Thoracic aorta (tissue), 2 donors: ENCODE measurements around the gene PRKCD. TPM values are rescaled to one million over a fixed set of nuclear protein-coding genes. Genes with fewer than 3 reads are reported as not detected.

Experiments used
- ATAC-seq: fragments of 150-250 bp; one replicate; pipeline ENCODE4 v1.8.0; 2017; ENCODE audit warnings: low read depth; ENCODE audit not compliant: insufficient number of reproducible peaks, low FRiP score
- DNase-seq: peaks from one replicate; pipeline ENCODE4 v3.0.0-alpha.2; 2020; ENCODE audit warnings: low spot score
- H3K27ac ChIP-seq, 2 donors: fragments of 200-600 bp; sonication (generic); 1 replicate in 1 of 2; 2 replicates in 1 of 2; pipeline ENCODE4 v1.5.1; 2016; ENCODE audit warnings: mild to moderate bottlenecking in 2 of 2, moderate library complexity in 2 of 2
- H3K27me3 ChIP-seq: fragments of 200-600 bp; sonication (generic); replicated peaks from 2 replicates; pipeline ENCODE4 v1.6.0; 2016; ENCODE audit warnings: mild to moderate bottlenecking; ENCODE audit not compliant: insufficient read depth
- H3K36me3 ChIP-seq: fragments of 200-600 bp; sonication (generic); one replicate; pipeline ENCODE4 v1.5.1; 2016
- H3K4me1 ChIP-seq, 2 donors: fragments of 200-600 bp; sonication (generic); 1 replicate in 1 of 2; 2 replicates in 1 of 2; pipeline versions ENCODE4 v1.5.1 to v1.6.0; 2016; ENCODE audit warnings: low read depth in 2 of 2, mild to moderate bottlenecking in 1 of 2; ENCODE audit not compliant: control insufficient read depth in 1 of 2
- H3K4me3 ChIP-seq: fragments of 200-600 bp; sonication (generic); 2 replicates; pipeline ENCODE4 v1.5.1; 2016; ENCODE audit warnings: mild to moderate bottlenecking
- H3K9me3 ChIP-seq: fragments of 200-600 bp; sonication (generic); 2 replicates; pipeline ENCODE4 v1.5.1; 2016
- total RNA-seq, 2 donors: library from RNA; depleted of rRNA; stranded (reverse); fragments of >200 nt; gene quantifications; one replicate each; pipeline versions ENCODE4 v1.1.0 to v1.2.3, GENCODE V29; 2016
- TF ChIP-seq, protein P1 (sequence below): fragments of 200-600 bp; sonication (generic); IDR thresholded peaks from one replicate; pipeline ENCODE4 v1.5.1; 2019; ENCODE audit warnings: antibody characterized with exemption

PRKCD gene
- total RNA-seq, 2 donors from 2014 or later, result 17.5 to 20.2 TPM

DNA sequence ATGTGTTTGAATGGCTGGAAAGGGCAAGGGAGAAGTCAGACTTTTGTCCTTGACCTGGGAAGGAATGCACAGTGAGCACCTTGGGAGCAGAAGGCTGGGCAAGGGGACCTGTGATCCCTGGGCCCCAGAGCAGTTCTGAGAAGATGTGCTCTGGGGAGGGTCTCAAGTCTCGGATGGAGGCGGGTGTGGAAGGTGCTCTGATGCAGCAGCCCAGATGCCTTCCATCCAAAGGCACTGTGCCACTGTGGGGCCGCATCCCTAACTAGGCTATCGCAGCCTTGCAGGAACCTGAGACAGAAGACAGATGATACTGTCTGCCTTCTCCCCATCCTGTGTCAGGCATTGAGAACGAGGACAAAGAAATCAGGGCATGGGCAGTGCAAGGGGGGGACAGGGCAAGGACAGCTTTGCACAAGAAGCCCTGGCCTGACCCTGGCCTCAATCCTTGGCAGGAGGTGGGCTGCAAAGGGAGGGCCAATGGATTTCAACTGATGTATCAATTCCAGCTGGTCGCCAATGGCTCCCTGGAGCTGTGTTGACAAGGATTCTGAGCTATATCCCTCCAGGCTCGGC lies 14.6 kb upstream of the PRKCD start:
- no peaks in the 10 kb centered on the region for H3K9me3 ChIP-seq
- ATAC-seq, result no peak

DNA sequence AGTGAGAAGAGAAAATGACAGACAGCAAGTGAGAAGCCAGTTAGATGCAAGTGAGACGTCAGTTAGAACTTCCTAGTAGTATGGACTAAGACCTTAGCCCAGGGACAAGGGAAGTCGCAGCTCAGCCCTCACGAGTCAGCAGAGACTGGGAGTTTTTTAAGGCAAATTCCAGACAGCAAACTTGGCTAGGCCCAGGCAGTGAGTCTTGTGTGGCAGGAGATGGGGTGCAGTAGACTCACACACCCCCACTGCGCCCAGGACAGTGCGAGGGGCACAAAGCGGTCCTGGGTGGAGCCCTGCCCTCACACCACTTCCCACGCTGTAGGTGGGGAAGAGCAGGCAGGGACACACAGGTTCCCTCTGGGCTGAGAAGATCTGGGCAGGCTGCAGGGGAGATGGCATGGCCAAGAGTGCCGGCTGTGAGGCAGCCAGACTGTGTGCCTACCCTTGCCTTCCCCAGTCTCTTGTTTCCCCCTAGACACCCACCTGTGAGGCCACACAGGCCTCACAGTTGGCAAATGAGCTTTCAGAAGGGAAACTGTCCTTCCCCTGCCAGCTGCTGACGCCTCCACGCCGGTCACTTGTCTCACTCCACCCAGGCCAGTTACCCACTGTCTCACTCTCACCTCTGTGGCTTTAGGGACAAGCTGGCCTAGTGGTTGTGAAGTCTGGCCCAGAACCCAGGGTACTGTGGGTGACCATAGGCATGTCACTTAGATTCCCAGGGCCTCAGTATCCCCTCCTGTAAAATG lies 13.7 kb upstream of the PRKCD start:
- Histone ChIP-seq H3K4me3 (no peak overlapping the region), H3K36me3 (no peaks in the 10 kb centered on the region), H3K9me3 (no peaks in the 10 kb centered on the region), H3K27me3 (no peaks in the 10 kb centered on the region), H3K4me1 (peaks cover 0 to 4% of the 10 kb centered on the region in 2 donors), H3K27ac (no peak overlapping the region)
- TF ChIP-seq, protein P1, sequence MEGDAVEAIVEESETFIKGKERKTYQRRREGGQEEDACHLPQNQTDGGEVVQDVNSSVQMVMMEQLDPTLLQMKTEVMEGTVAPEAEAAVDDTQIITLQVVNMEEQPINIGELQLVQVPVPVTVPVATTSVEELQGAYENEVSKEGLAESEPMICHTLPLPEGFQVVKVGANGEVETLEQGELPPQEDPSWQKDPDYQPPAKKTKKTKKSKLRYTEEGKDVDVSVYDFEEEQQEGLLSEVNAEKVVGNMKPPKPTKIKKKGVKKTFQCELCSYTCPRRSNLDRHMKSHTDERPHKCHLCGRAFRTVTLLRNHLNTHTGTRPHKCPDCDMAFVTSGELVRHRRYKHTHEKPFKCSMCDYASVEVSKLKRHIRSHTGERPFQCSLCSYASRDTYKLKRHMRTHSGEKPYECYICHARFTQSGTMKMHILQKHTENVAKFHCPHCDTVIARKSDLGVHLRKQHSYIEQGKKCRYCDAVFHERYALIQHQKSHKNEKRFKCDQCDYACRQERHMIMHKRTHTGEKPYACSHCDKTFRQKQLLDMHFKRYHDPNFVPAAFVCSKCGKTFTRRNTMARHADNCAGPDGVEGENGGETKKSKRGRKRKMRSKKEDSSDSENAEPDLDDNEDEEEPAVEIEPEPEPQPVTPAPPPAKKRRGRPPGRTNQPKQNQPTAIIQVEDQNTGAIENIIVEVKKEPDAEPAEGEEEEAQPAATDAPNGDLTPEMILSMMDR, result no peak
- ATAC-seq, result no peak
- no peak for DNase-seq

More for the DNA sequence above, 14.6 kb upstream of the PRKCD start:
- DNase-seq, result no peak
- TF ChIP-seq, protein P1, result no peak
- Histone ChIP-seq H3K4me1 (peaks cover 1 to 7% of the 10 kb centered on the region in 2 donors), H3K27me3 (no peaks in the 10 kb centered on the region), H3K27ac (no peak overlapping the region), H3K36me3 (no peaks in the 10 kb centered on the region), H3K4me3 (no peak overlapping the region)

DNA sequence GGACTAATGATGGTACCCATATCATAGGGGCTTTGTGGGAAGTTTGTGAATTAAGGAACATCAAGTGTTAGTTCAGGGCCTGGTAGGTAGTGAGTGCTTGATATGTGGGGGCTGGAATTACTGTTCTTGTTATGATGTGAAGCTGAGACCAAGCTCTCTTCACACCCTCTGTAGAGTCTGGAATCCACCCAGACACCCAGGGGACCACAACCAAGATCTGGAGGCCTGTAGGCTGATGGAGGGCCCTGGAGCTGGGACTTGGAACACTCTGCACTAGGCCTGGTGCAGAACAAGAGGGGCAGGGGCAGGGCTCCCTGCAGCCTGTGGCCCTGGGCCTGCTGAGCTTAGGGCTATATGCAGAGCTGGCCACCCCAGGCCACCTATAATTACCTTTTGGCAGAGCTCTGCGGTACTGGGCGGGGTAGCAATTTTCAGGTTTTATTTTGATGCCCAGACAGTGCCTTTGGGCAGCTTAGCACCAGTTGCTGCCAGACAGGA lies 13.1 kb upstream of the PRKCD start:
- DNase-seq (no peak), ATAC-seq (no peak)
- Histone ChIP-seq H3K4me3 (no peak overlapping the region), H3K4me1 (peaks cover 0 to 4% of the 10 kb centered on the region in 2 donors), H3K27me3 (no peaks in the 10 kb centered on the region), H3K27ac (no peak overlapping the region), H3K36me3 (no peaks in the 10 kb centered on the region), H3K9me3 (no peaks in the 10 kb centered on the region)
- TF ChIP-seq, protein P1, result no peak

DNA sequence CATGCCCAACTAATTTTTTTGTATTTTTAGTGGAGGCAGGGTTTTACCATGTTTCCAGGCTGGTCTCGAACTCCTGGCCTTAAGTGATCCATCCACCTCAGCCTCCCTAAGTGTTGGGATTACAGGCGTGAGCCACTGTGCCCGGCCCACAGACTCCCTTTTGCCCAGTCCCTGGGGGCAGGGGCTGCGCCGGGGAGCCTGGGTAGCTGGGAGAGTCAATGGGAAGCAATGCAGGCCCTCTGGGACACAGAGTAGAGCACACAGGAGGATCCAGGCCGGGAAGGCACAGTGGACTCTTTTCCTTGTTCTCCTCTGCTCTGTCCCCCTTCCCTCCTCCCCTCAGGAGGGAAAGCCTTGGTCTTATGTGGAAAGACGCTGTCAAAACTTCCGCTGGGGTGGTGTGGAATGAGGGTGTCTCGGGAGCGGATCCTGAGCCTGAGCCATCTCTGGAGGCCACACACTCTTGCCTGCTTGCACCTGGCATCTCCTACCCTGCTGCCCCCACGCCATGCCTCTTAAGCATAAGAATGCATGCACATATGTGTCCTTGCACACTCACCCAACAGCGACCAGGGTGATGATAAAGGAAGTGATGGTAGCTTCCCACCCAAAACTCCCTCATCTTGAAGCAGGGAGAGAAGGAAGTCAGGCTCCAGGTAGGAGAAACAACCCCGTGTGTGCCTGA lies 11.9 kb upstream of the PRKCD start:
- no peak overlapping the region for H3K4me3 ChIP-seq
- no peak for DNase-seq
- H3K4me1 ChIP-seq, result peaks cover 0 to 15% of the 10 kb centered on the region in 2 donors
- no peaks in the 10 kb centered on the region for H3K36me3 ChIP-seq
- H3K27ac ChIP-seq, result no peak overlapping the region
- no peak for ATAC-seq
- H3K27me3 ChIP-seq, result no peaks in the 10 kb centered on the region
- H3K9me3 ChIP-seq, result no peaks in the 10 kb centered on the region
- TF ChIP-seq, protein P1, result no peak

DNA sequence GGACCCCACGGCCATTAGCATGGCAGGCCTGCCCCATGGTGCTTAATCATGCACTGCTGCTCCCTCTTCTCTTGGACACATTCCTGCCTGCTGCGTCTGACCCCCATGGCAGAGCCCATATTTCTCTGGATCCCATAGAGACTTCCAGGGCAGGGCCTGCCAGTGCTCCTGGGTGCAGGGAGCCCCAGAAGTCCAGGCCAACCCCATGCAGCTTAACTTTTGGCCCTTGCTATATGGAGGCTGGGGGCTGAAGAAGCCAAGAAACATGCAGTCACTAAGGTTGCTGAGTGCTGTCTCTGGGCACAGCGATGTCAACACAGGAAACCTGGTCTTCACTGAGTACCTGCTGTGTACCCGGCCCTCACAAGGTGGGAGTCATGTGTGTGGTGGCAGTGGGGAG lies 11.3 kb upstream of the PRKCD start:
- peaks cover 0 to 21% of the 10 kb centered on the region in 2 donors for H3K4me1 ChIP-seq

More for the DNA sequence above, 11.3 kb upstream of the PRKCD start:
- H3K9me3 ChIP-seq, result no peaks in the 10 kb centered on the region
- no peak for ATAC-seq
- TF ChIP-seq, protein P1, result no peak
- H3K36me3 ChIP-seq, result no peaks in the 10 kb centered on the region
- H3K27ac ChIP-seq, result no peak overlapping the region
- no peak overlapping the region for H3K4me3 ChIP-seq
- H3K27me3 ChIP-seq, result no peaks in the 10 kb centered on the region
- DNase-seq, result no peak
